Suprapubic skin (tissue), 4 donors: ENCODE measurements around the gene HLCS. TPM values are rescaled to one million over a fixed set of nuclear protein-coding genes. Genes with fewer than 3 reads are reported as not detected.

Source experiments
- DNase-seq, 2 donors: peaks; one replicate each; pipeline ENCODE4 v3.0.0-alpha.2; 2019; ENCODE audit warnings: low spot score in 2 of 2
- H3K27ac ChIP-seq: fragments of 200-600 bp; sonication (generic); one replicate; pipeline ENCODE4 v1.5.1; 2019
- H3K27me3 ChIP-seq: fragments of 200-600 bp; sonication (generic); one replicate; pipeline ENCODE4 v1.5.1; 2019
- H3K36me3 ChIP-seq: fragments of 200-600 bp; sonication (generic); one replicate; pipeline ENCODE4 v1.5.1; 2019
- H3K4me1 ChIP-seq: fragments of 200-600 bp; sonication (generic); one replicate; pipeline ENCODE4 v1.5.1; 2019
- H3K4me3 ChIP-seq: fragments of 200-600 bp; sonication (generic); one replicate; pipeline ENCODE4 v1.5.1; 2019; ENCODE audit warnings: mild to moderate bottlenecking
- H3K9me3 ChIP-seq: fragments of 200-600 bp; sonication (generic); one replicate; pipeline ENCODE4 v1.5.1; 2019
- EP300 ChIP-seq: sonication (generic); formaldehyde crosslinking; IDR thresholded peaks from one replicate; pipeline ENCODE4 v1.6.1; 2017; ENCODE audit warnings: antibody characterized with exemption
- POLR2A ChIP-seq, 2 donors: fragments of 450-650 bp; IDR thresholded peaks; one replicate each; pipeline ENCODE4 v1.6.1; 2017; ENCODE audit warnings: antibody characterized with exemption in 2 of 2, mild to moderate bottlenecking in 2 of 2, moderate library complexity in 2 of 2
- POLR2AphosphoS5 ChIP-seq, 3 donors: sonication (generic); formaldehyde crosslinking; IDR thresholded peaks; one replicate each; pipeline ENCODE4 v1.6.1; 2017; ENCODE audit warnings: antibody characterized with exemption in 3 of 3
- WGBS: methylation state at CpG from one replicate; pipeline ENCODE4 v1.1.5; 2018; 5-methylcytosine and 5-hydroxymethylcytosine counted together
- total RNA-seq, 4 donors: library from RNA; depleted of rRNA; stranded (reverse); fragments of >200 nt; gene quantifications; one replicate each; pipeline ENCODE4 v1.1.0, GENCODE V29; 2016
- TF ChIP-seq, protein P1 (sequence below), 2 donors: fragments of 200-600 bp in 1 of 2; fragments of 450-650 bp in 1 of 2; sonication (generic) in 1 of 2; IDR thresholded peaks; one replicate each; pipeline ENCODE4 v1.5.1; 2016 to 2019; ENCODE audit warnings: antibody characterized with exemption in 2 of 2, mild to moderate bottlenecking in 1 of 2, moderate library complexity in 1 of 2

Gene HLCS
- total RNA-seq, 4 donors from 2014 or later, result 8.4 to 16.1 (median 11.5) TPM

DNA sequence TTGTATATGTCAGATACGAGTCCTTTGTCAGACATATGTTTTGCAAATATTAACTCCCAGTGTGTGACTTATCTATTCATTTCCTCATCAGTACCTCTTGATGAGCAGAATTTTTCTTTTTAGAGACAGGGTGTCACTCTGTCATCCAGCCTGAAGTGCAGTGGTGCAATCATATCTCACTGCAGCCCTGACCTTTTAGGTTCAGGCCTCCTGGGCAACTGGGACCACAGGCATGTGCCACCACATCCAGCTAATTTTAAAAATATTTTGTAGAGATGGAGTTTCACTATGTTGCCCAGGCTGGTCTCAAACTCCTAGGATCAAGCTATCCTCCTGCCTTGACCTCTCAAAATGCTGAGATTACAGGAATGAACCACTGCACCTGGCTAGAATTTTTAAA, 93.0 kb downstream of the HLCS start:
- H3K4me3 ChIP-seq, result no peak overlapping the region
- DNase-seq, result no peak
- H3K4me1 ChIP-seq, result no peaks in the 10 kb centered on the region
- no peak for TF ChIP-seq EP300
- TF ChIP-seq, protein P1, sequence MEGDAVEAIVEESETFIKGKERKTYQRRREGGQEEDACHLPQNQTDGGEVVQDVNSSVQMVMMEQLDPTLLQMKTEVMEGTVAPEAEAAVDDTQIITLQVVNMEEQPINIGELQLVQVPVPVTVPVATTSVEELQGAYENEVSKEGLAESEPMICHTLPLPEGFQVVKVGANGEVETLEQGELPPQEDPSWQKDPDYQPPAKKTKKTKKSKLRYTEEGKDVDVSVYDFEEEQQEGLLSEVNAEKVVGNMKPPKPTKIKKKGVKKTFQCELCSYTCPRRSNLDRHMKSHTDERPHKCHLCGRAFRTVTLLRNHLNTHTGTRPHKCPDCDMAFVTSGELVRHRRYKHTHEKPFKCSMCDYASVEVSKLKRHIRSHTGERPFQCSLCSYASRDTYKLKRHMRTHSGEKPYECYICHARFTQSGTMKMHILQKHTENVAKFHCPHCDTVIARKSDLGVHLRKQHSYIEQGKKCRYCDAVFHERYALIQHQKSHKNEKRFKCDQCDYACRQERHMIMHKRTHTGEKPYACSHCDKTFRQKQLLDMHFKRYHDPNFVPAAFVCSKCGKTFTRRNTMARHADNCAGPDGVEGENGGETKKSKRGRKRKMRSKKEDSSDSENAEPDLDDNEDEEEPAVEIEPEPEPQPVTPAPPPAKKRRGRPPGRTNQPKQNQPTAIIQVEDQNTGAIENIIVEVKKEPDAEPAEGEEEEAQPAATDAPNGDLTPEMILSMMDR (IDR thresholded peaks at IDR 0.05), result no peak
- TF ChIP-seq POLR2AphosphoS5 (IDR thresholded peaks at IDR 0.05), result no peak
- TF ChIP-seq POLR2A (IDR thresholded peaks at IDR 0.05), result no peak
- no peaks in the 10 kb centered on the region for H3K27me3 ChIP-seq
- H3K36me3 ChIP-seq, result no peaks in the 10 kb centered on the region
- H3K9me3 ChIP-seq, result no peaks in the 10 kb centered on the region
- WGBS, result 96% methylated on average over 1 of the region's 1 CpG
- H3K27ac ChIP-seq, result no peak overlapping the region

DNA sequence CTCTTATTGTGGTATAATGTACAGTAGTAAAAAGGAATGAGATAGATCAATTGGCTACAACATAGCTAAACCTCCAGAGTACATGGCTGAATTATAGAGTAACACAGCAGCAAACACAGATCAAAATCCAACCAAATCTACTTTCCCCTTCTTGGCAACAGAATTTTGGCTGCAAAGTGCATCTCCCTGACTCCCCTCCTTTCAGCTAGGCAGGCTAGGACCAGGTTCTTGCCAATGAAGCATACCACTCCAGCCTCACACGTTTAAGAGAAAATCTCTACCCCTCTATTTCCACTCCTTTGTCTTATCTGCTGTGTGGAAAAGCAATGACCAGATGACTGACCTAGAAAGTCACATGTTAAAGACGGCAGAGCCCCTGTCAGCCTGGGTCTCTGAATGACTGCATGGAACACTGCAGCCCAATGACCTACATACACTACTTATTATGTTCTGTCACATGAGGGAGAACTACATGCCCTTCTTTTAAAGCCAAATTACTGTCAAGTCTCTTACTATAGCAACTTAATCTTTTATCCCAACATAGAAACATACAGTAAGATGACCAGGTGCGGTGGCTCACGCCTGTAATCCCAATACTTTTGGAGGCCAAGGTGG, 99.1 kb downstream of the HLCS start:
- no peak for DNase-seq
- Histone ChIP-seq H3K27ac (no peak overlapping the region), H3K4me3 (no peak overlapping the region), H3K4me1 (no peaks in the 10 kb centered on the region), H3K36me3 (no peaks in the 10 kb centered on the region), H3K27me3 (no peaks in the 10 kb centered on the region), H3K9me3 (no peaks in the 10 kb centered on the region)
- 79% methylated on average over 4 of the region's 4 CpGs for WGBS
- TF ChIP-seq EP300, result no peak
- TF ChIP-seq, protein P1 (IDR thresholded peaks at IDR 0.05), result no peak
- no peak for TF ChIP-seq POLR2AphosphoS5 (IDR thresholded peaks at IDR 0.05)
- no peak for TF ChIP-seq POLR2A (IDR thresholded peaks at IDR 0.05)

DNA sequence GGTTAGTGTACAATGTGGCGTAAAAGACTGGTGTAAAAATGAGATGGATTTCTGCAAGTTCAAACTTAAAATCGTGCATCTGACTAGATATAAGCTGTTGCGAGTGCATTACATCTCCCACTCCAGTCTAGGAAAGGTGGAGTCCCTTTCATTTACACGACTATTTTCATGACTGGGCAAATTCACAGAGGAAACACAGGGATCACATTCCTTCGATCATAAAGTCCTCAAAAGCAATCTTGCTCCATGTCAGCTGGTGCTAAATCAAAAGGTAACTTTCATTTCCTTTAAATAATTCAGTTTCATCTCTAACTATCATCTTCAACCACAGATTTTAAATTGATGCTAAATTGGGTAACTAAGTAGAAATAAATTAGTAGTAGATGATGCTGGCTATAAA, 100.0 kb downstream of the HLCS start:
- WGBS, result 79% methylated on average over 5 of the region's 5 CpGs

DNA sequence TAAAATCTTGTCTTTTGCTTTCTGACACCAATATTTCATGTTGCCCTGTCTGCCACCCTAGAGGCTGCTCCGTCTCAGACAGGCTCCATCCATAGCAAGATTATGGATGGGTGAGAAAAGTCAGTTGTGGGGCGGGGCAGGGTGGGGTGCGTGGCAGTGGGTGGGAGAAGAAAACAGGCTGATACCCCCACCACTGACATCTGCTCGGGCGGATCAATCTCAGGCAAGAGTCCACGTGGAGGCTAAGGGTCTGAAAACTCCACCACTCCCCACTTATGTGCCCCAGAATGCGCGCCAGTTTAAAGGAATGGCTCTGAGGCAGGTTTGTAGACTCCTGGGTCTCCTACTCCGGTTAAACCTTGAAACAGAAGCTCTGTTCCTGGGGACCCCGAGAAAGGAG, 101.5 kb downstream of the HLCS start:
- 87% methylated on average over 10 of the region's 10 CpGs for WGBS
- no peaks in the 10 kb centered on the region for H3K9me3 ChIP-seq
- H3K4me3 ChIP-seq, result no peak overlapping the region
- H3K36me3 ChIP-seq, result no peaks in the 10 kb centered on the region
- no peak for TF ChIP-seq POLR2AphosphoS5 (IDR thresholded peaks at IDR 0.05)
- TF ChIP-seq, protein P1 (IDR thresholded peaks at IDR 0.05), result no peak
- TF ChIP-seq POLR2A (IDR thresholded peaks at IDR 0.05), result no peak
- TF ChIP-seq EP300, result no peak
- H3K27ac ChIP-seq, result no peak overlapping the region
- DNase-seq, result no peak
- H3K27me3 ChIP-seq, result no peaks in the 10 kb centered on the region
- H3K4me1 ChIP-seq, result no peaks in the 10 kb centered on the region

More for the DNA sequence above, 100.0 kb downstream of the HLCS start:
- no peak overlapping the region for H3K27ac ChIP-seq
- no peak for DNase-seq
- no peaks in the 10 kb centered on the region for H3K27me3 ChIP-seq
- H3K9me3 ChIP-seq, result no peaks in the 10 kb centered on the region
- H3K4me3 ChIP-seq, result no peak overlapping the region
- no peaks in the 10 kb centered on the region for H3K4me1 ChIP-seq
- H3K36me3 ChIP-seq, result no peaks in the 10 kb centered on the region
- TF ChIP-seq POLR2A (IDR thresholded peaks at IDR 0.05) (no peak), POLR2AphosphoS5 (IDR thresholded peaks at IDR 0.05) (no peak), EP300 (no peak)
- TF ChIP-seq, protein P1 (IDR thresholded peaks at IDR 0.05), result no peak

DNA sequence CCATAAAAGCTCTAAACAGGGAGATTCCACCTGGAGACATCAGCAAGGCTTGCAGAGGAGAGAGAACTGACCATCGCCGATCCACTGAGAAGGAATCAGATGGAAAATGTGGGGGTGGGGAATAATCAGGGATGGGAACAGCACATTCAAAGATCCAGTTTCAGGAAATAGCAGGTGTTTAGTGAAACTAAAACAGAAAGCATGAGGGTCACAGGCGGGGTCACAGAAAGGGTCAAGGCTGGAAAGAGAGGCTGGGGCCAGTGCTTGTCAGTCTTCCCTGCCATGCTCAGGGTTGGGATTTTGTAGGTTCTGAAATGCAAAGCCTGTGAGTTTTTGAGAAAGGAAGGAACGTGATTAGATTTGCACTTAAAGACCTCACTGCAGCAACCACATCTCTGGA, 103.2 kb downstream of the HLCS start:
- no peak overlapping the region for H3K27ac ChIP-seq
- TF ChIP-seq EP300, result no peak
- no peaks in the 10 kb centered on the region for H3K27me3 ChIP-seq
- DNase-seq, result no peak
- no peak overlapping the region for H3K4me3 ChIP-seq
- 91% methylated on average over 4 of the region's 4 CpGs for WGBS
- H3K4me1 ChIP-seq, result no peaks in the 10 kb centered on the region
- H3K9me3 ChIP-seq, result no peaks in the 10 kb centered on the region
- no peaks in the 10 kb centered on the region for H3K36me3 ChIP-seq
